ENCODE results near the gene TMEM190.
"Not testable (repeated sequence)": the region's sequence is repeated elsewhere in the genome, so short reads cannot be mapped to it uniquely, and the experiment has no call there.

TMEM190 gene

DNA sequence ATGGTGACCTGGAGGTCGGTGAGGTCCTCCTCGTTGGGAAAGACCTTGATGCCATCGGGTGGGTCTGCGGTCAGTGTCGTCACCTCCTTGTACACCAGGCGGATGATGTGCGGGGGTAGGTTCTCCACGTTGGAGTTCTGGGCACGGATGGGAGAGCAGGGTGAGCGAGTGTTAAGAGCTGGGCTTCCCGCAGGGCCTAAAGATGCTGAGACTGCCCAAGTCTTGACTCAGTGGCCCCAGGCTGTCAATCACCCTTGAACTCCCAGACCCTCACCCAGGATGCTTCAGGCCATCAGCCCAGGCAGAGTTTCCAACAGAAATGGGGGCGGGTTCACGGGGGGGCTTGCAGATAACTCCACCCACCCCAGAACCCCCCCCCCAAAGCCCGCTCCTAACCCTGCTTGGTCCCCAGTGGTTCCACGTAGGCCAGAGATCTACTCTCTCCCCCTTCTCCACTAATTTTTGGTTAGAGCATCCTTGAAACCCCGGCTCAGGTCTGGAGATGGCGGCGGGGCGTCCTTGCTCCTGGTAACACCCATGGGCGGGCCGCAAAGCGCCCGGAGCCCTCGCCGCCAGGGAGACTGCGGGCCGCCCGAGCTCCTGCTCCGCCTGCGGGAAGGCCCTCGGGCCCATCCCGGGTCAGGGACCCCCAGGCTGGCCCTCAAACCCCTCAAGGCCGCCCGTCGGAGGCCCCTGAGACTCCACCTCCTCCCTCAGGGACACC, 30.4 kb downstream of the TMEM190 start:
- TF ChIP-seq, protein P1, sequence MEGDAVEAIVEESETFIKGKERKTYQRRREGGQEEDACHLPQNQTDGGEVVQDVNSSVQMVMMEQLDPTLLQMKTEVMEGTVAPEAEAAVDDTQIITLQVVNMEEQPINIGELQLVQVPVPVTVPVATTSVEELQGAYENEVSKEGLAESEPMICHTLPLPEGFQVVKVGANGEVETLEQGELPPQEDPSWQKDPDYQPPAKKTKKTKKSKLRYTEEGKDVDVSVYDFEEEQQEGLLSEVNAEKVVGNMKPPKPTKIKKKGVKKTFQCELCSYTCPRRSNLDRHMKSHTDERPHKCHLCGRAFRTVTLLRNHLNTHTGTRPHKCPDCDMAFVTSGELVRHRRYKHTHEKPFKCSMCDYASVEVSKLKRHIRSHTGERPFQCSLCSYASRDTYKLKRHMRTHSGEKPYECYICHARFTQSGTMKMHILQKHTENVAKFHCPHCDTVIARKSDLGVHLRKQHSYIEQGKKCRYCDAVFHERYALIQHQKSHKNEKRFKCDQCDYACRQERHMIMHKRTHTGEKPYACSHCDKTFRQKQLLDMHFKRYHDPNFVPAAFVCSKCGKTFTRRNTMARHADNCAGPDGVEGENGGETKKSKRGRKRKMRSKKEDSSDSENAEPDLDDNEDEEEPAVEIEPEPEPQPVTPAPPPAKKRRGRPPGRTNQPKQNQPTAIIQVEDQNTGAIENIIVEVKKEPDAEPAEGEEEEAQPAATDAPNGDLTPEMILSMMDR (IDR thresholded peaks at IDR 0.05), result no peak
- H3K27me3 ChIP-seq, result no peaks in the 10 kb centered on the region

GRCh38 chr19:55407550-55407799, 30.8 kb downstream of the TMEM190 start, which contains the start of gene UBE2S:
Gene UBE2S, minus strand, starts transcription at chr19:55407788. Its CDS starts 199 bp downstream, at chr19:55407589.
- Histone ChIP-seq H3K36me3 (peaks cover 18% of the 10 kb centered on the region), H3K27ac (peak within 1 kb of the TSS; percentile 100), H3K4me3 (ENCODE audit: low read depth in 1 of 2, low read length in 1 of 2) (peak within 1 kb of the TSS; percentile 76 to 89), H3K4me1 (ENCODE audit: control insufficient read depth in 1 of 2, insufficient read depth in 1 of 2, low read depth in 1 of 2, low read length in 1 of 2) (peaks cover 25 to 26% of the 10 kb centered on the region in 2 experiments)
- not testable (repeated sequence) for H3K9me3 ChIP-seq, H3K27me3 ChIP-seq

More for the DNA sequence above, 30.4 kb downstream of the TMEM190 start:
- Histone ChIP-seq H3K27ac (peak overlapping the region; percentile 100), H3K4me3 (ENCODE audit: low read depth in 1 of 2, low read length in 1 of 2) (peak overlapping the region; percentile 76 to 89), H3K9me3 (no peaks in the 10 kb centered on the region), H3K4me1 (ENCODE audit: control insufficient read depth in 1 of 2, insufficient read depth in 1 of 2, low read depth in 1 of 2, low read length in 1 of 2) (peaks cover 25 to 26% of the 10 kb centered on the region in 2 experiments), H3K36me3 (peaks cover 23% of the 10 kb centered on the region)

- peak overlapping the region; percentile 100 for H3K27ac ChIP-seq
- H3K36me3 ChIP-seq, result peaks cover 13% of the 10 kb centered on the region
Observed at GRCh38 chr19:55407800-55408532, 31.3 kb downstream of the TMEM190 start.

DNA sequence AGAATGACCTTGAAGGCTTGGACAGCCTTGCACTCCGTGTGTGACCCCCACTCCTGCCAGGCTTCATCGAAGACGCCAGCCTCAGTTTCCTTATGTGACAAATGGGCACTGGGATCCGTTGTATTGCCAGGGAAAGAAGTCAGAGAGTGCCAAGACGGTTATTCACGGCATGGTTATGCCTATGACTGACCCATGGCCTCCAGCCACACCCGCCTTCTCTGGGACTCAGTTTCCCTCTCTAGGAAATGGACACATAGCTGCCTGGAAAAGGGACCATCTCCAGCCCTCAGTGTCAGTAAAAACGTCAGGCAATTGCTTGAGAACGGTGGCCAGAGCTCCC, 31.9 kb downstream of the TMEM190 start:
- Histone ChIP-seq H3K4me1 (ENCODE audit: control insufficient read depth in 1 of 2, insufficient read depth in 1 of 2, low read depth in 1 of 2, low read length in 1 of 2) (peaks cover 25 to 26% of the 10 kb centered on the region in 2 experiments), H3K9me3 (no peaks in the 10 kb centered on the region), H3K36me3 (peaks cover 8% of the 10 kb centered on the region), H3K4me3 (ENCODE audit: low read depth in 1 of 2, low read length in 1 of 2) (peak overlapping the region; percentile 76 to 89), H3K27ac (peak overlapping the region; percentile 100), H3K27me3 (no peaks in the 10 kb centered on the region)
- TF ChIP-seq, protein P1 (IDR thresholded peaks at IDR 0.05), result no peak

More at GRCh38 chr19:55407800-55408532, 31.3 kb downstream of the TMEM190 start:
- Histone ChIP-seq H3K4me1 (ENCODE audit: control insufficient read depth in 1 of 2, insufficient read depth in 1 of 2, low read depth in 1 of 2, low read length in 1 of 2) (peaks cover 25 to 26% of the 10 kb centered on the region in 2 experiments), H3K27me3 (no peaks in the 10 kb centered on the region), H3K4me3 (ENCODE audit: low read depth in 1 of 2, low read length in 1 of 2) (peak overlapping the region; percentile 76 to 89), H3K9me3 (no peaks in the 10 kb centered on the region)
- TF ChIP-seq, protein P1 (IDR thresholded peaks at IDR 0.05), result peak; percentile 45

- H3K36me3 ChIP-seq; H3K4me3 ChIP-seq (ENCODE audit: low read depth in 1 of 2, low read length in 1 of 2); H3K9me3 ChIP-seq; H3K27me3 ChIP-seq: not testable (repeated sequence)
- Histone ChIP-seq H3K4me1 (ENCODE audit: control insufficient read depth in 1 of 2, insufficient read depth in 1 of 2, low read depth in 1 of 2, low read length in 1 of 2) (peaks cover 25 to 26% of the 10 kb centered on the region in 2 experiments), H3K27ac (peak overlapping the region; percentile 100)
Observed at GRCh38 chr19:55409179-55409578, 32.6 kb downstream of the TMEM190 start.

GRCh38 chr19:55410168-55410567, 33.5 kb downstream of the TMEM190 start:
- Histone ChIP-seq H3K27me3 (no peaks in the 10 kb centered on the region), H3K36me3 (no peaks in the 10 kb centered on the region), H3K9me3 (no peaks in the 10 kb centered on the region), H3K27ac (no peak overlapping the region), H3K4me1 (ENCODE audit: control insufficient read depth in 1 of 2, insufficient read depth in 1 of 2, low read depth in 1 of 2, low read length in 1 of 2) (peaks cover 25 to 26% of the 10 kb centered on the region in 2 experiments), H3K4me3 (ENCODE audit: low read depth in 1 of 2, low read length in 1 of 2) (no peak overlapping the region)
- TF ChIP-seq, protein P1 (IDR thresholded peaks at IDR 0.05), result no peak
